Measurements from ENCODE around the gene MRPL34. TPM values are rescaled to one million over a fixed set of nuclear protein-coding genes. Genes with fewer than 3 reads are reported as not detected.
A peak's percentile ranks its signal among the peaks of the same experiment; 100 is the strongest.

MRPL34 gene
- total RNA-seq, 1 donor from 2014 or later, result 64.8 TPM

DNA sequence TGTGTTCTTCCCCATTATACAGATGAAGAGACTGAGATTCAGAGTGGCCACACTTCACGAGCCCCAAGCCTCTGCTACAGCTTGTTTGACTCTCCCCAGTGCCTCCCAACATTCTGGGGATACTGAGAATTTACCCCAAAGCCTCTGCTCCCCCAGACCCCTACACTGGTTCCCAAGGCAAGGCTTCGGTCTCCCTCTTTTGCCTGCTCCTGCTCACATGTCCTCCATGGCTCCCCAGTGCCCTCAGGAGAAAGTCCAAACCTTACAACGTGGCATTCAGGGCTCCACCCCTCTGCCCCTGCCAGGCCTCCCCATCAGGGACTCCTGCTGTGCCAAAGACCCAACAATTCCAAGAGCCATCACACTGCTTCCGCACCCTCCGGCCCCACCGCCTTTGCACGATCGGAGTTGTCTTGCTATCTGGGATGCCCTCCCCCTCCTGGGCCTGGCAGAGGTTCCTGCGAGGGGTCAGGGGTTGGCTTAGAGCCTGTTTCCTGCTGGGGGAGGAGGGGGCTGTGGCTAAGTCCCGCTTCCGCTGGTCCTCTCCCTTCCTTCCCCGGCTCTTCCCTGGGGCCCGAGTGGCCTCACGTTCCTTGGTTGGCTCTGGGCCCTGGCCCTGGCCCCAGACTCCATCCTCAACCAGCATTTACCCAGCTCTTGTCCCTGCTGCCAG is 47.1 kb downstream of the MRPL34 start:
- FAIRE-seq, result no peak
- Mint-ChIP-seq H3K4me1 (ENCODE audit: low read depth, unreplicated experiment) (peaks cover 3% of the 10 kb centered on the region), H3K36me3 (ENCODE audit: low read depth, unreplicated experiment) (no peaks in the 10 kb centered on the region), H3K9me3 (ENCODE audit: unreplicated experiment) (peaks cover 4% of the 10 kb centered on the region), H3K27ac (ENCODE audit: unreplicated experiment) (peak overlapping the region; percentile 89), H3K27me3 (ENCODE audit: low read depth, unreplicated experiment) (peaks cover 16% of the 10 kb centered on the region), H3K4me3 (ENCODE audit: unreplicated experiment) (no peak overlapping the region)
- no peaks in the 10 kb centered on the region for H3K79me2 ChIP-seq (ENCODE audit: insufficient read depth, low read length)
- no peak overlapping the region for H3K4me3 ChIP-seq (ENCODE audit: insufficient read depth, low read depth, low read length)
- H3K27me3 ChIP-seq (ENCODE audit: insufficient read depth, low read length), result no peaks in the 10 kb centered on the region
- H3K9ac ChIP-seq (ENCODE audit: low read length), result no peak overlapping the region
- DNase-seq (ENCODE audit: low read depth), result no peak
- H3K9me3 ChIP-seq (ENCODE audit: insufficient read depth, low read depth, low read length), result no peaks in the 10 kb centered on the region
- H3K4me2 ChIP-seq (ENCODE audit: low read length), result no peak overlapping the region
- H3K36me3 ChIP-seq (ENCODE audit: insufficient read depth, low read length), result no peaks in the 10 kb centered on the region
- H2AFZ ChIP-seq (ENCODE audit: low read depth, low read length), result peak overlapping the region; percentile 41
- H3K4me1 ChIP-seq (ENCODE audit: insufficient read depth, low read length), result peaks cover 8% of the 10 kb centered on the region
- H3K27ac ChIP-seq (ENCODE audit: low read depth, low read length), result no peak overlapping the region
- no peaks in the 10 kb centered on the region for H4K20me1 ChIP-seq (ENCODE audit: insufficient read depth, low read length)
- TF ChIP-seq, protein P1, sequence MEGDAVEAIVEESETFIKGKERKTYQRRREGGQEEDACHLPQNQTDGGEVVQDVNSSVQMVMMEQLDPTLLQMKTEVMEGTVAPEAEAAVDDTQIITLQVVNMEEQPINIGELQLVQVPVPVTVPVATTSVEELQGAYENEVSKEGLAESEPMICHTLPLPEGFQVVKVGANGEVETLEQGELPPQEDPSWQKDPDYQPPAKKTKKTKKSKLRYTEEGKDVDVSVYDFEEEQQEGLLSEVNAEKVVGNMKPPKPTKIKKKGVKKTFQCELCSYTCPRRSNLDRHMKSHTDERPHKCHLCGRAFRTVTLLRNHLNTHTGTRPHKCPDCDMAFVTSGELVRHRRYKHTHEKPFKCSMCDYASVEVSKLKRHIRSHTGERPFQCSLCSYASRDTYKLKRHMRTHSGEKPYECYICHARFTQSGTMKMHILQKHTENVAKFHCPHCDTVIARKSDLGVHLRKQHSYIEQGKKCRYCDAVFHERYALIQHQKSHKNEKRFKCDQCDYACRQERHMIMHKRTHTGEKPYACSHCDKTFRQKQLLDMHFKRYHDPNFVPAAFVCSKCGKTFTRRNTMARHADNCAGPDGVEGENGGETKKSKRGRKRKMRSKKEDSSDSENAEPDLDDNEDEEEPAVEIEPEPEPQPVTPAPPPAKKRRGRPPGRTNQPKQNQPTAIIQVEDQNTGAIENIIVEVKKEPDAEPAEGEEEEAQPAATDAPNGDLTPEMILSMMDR (IDR thresholded peaks at IDR 0.05; ENCODE audit: insufficient read depth, low read depth, low read length), result no peak
- no peak for TF ChIP-seq EZH2 (IDR thresholded peaks at IDR 0.05; ENCODE audit: insufficient read depth, low read length)

DNA sequence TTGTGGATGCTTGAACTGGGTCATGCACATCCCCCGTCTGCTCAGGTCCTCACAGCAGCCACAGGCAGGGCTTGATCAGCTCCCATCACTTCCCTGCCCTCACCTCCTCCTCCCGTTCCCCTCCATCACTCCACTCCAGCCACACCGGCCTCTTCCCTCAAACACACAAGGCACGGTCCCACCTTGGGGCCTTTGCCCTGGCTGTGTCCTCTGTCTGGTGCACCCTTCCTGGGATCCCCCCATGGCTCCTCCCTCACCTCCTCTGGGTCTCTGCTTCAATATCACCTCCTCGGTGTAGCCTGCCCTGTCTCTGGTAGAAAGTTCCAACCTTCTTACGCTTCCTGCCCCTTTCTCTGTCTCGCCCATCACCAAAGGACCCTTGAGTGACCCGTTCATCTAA is 47.7 kb downstream of the MRPL34 start:
- FAIRE-seq (no peak), DNase-seq (ENCODE audit: low read depth) (no peak)
- H2AFZ ChIP-seq (ENCODE audit: low read depth, low read length), result no peak overlapping the region
- H3K27me3 Mint-ChIP-seq (ENCODE audit: low read depth, unreplicated experiment), result peaks cover 16% of the 10 kb centered on the region
- H3K27me3 ChIP-seq (ENCODE audit: insufficient read depth, low read length), result no peaks in the 10 kb centered on the region
- H3K4me2 ChIP-seq (ENCODE audit: low read length), result no peak overlapping the region
- no peaks in the 10 kb centered on the region for H3K79me2 ChIP-seq (ENCODE audit: insufficient read depth, low read length)
- H4K20me1 ChIP-seq (ENCODE audit: insufficient read depth, low read length), result no peaks in the 10 kb centered on the region
- no peak overlapping the region for H3K4me3 ChIP-seq (ENCODE audit: insufficient read depth, low read depth, low read length)
- H3K36me3 ChIP-seq (ENCODE audit: insufficient read depth, low read length), result no peaks in the 10 kb centered on the region
- H3K9me3 ChIP-seq (ENCODE audit: insufficient read depth, low read depth, low read length), result no peaks in the 10 kb centered on the region
- no peaks in the 10 kb centered on the region for H3K36me3 Mint-ChIP-seq (ENCODE audit: low read depth, unreplicated experiment)
- TF ChIP-seq, protein P1 (IDR thresholded peaks at IDR 0.05; ENCODE audit: insufficient read depth, low read depth, low read length), result no peak
- no peak for TF ChIP-seq EZH2 (IDR thresholded peaks at IDR 0.05; ENCODE audit: insufficient read depth, low read length)
- H3K4me1 Mint-ChIP-seq (ENCODE audit: low read depth, unreplicated experiment), result peaks cover 3% of the 10 kb centered on the region
- no peak overlapping the region for H3K27ac ChIP-seq (ENCODE audit: low read depth, low read length)
- peaks cover 4% of the 10 kb centered on the region for H3K9me3 Mint-ChIP-seq (ENCODE audit: unreplicated experiment)
- H3K9ac ChIP-seq (ENCODE audit: low read length), result no peak overlapping the region
- H3K27ac Mint-ChIP-seq (ENCODE audit: unreplicated experiment), result peak overlapping the region; percentile 89
- peak overlapping the region; percentile 40 for H3K4me3 Mint-ChIP-seq (ENCODE audit: unreplicated experiment)
- peaks cover 12% of the 10 kb centered on the region for H3K4me1 ChIP-seq (ENCODE audit: insufficient read depth, low read length)

Other genes starting within 250 kb of the MRPL34 start
- 5.6 and 7.6 TPM in 2 replicates for gene HAUS8, start 230.4 kb upstream of the MRPL34 start, total RNA-seq
- gene MYO9B, start 230.1 kb upstream of the MRPL34 start, total RNA-seq, result 117 and 123 TPM in 2 replicates
- gene USE1, start 90.5 kb upstream of the MRPL34 start, total RNA-seq, result 19.2 and 19.8 TPM in 2 replicates
- gene OCEL1, start 79.6 kb upstream of the MRPL34 start, total RNA-seq, result 12.3 and 13.5 TPM in 2 replicates
- gene NR2F6, start 60.0 kb upstream of the MRPL34 start, total RNA-seq, result 63.5 and 72.8 TPM in 2 replicates
- 0.27 TPM in 1 of 2 replicates, not detected in the other for gene USHBP1, start 41.1 kb upstream of the MRPL34 start, total RNA-seq
- gene BABAM1, start 38.4 kb upstream of the MRPL34 start, total RNA-seq, result 112 and 115 TPM in 2 replicates
- 1.0 and 1.8 TPM in 2 replicates for gene ANKLE1, start 24.0 kb upstream of the MRPL34 start, total RNA-seq
- 8.5 and 9.4 TPM in 2 replicates for gene ABHD8, start 2.4 kb upstream of the MRPL34 start, total RNA-seq
- gene DDA1, start 3.7 kb downstream of the MRPL34 start, total RNA-seq, result 115 and 123 TPM in 2 replicates
- 8.1 and 9.0 TPM in 2 replicates for gene ANO8, start 29.0 kb downstream of the MRPL34 start, total RNA-seq
- 21.4 and 21.7 TPM in 2 replicates for gene GTPBP3, start 31.7 kb downstream of the MRPL34 start, total RNA-seq
- 0.77 and 0.95 TPM in 2 replicates for gene PLVAP, start 71.5 kb downstream of the MRPL34 start, total RNA-seq
- 14.1 and 15.5 TPM in 2 replicates for gene CCDC194, start 88.3 kb downstream of the MRPL34 start, total RNA-seq
- 301 and 376 TPM in 2 replicates for gene BST2, start 99.8 kb downstream of the MRPL34 start, total RNA-seq
- 41.0 and 50.1 TPM in 2 replicates for gene MVB12A, start 114.2 kb downstream of the MRPL34 start, total RNA-seq
- 0.19 and 0.23 TPM in 2 replicates for gene TMEM221, start 142.8 kb downstream of the MRPL34 start, total RNA-seq
- not detected in 2 replicates for gene NXNL1, start 155.1 kb downstream of the MRPL34 start, total RNA-seq
- gene SLC27A1, start 164.7 kb downstream of the MRPL34 start, total RNA-seq, result 9.5 and 10.5 TPM in 2 replicates
- 102 and 109 TPM in 2 replicates for gene PGLS, start 205.8 kb downstream of the MRPL34 start, total RNA-seq
- 137 and 152 TPM in 2 replicates for gene COLGALT1, start 249.8 kb downstream of the MRPL34 start, total RNA-seq